ENCODE results near the gene ZNF79. TPM values are rescaled to one million over a fixed set of nuclear protein-coding genes. Genes with fewer than 3 reads are reported as not detected.

The ZNF79 gene
- total RNA-seq, 1 donor from 2014 or later: 9.4 TPM

- DNase-seq (ENCODE audit: low read depth, low spot score): no peak
Observed at GRCh38 chr9:127424676-127424999, 456 bp downstream of the ZNF79 start.

GRCh38 chr9:127426756-127427155, 2.6 kb downstream of the ZNF79 start:
- DNase-seq (ENCODE audit: low read depth, low spot score): no peak

GRCh38 chr9:127428348-127428747, 4.2 kb downstream of the ZNF79 start:
- DNase-seq (ENCODE audit: low read depth, low spot score): no peak

GRCh38 chr9:127430415-127430814, 6.2 kb downstream of the ZNF79 start:
- DNase-seq (ENCODE audit: low read depth, low spot score): no peak

- DNase-seq (ENCODE audit: low read depth, low spot score): no peak
Observed at GRCh38 chr9:127437497-127438264, 13.5 kb downstream of the ZNF79 start.

GRCh38 chr9:127438394-127438793, 14.2 kb downstream of the ZNF79 start:
- no peak for DNase-seq (ENCODE audit: low read depth, low spot score)

GRCh38 chr9:127444283-127444920, 20.2 kb downstream of the ZNF79 start:
- no peak for DNase-seq (ENCODE audit: low read depth, low spot score)

GRCh38 chr9:127444921-127445850, 21.0 kb downstream of the ZNF79 start:
- DNase-seq (ENCODE audit: low read depth, low spot score): no peak

GRCh38 chr9:127445851-127446712, 21.9 kb downstream of the ZNF79 start:
- DNase-seq (ENCODE audit: low read depth, low spot score): no peak

- no peak for DNase-seq (ENCODE audit: low read depth, low spot score)
Observed at GRCh38 chr9:127446713-127447415, 22.7 kb downstream of the ZNF79 start.

- DNase-seq (ENCODE audit: low read depth, low spot score): no peak
Observed at GRCh38 chr9:127447416-127448111, 23.4 kb downstream of the ZNF79 start.

GRCh38 chr9:127448112-127448805, 24.1 kb downstream of the ZNF79 start:
- no peak for DNase-seq (ENCODE audit: low read depth, low spot score)

GRCh38 chr9:127449332-127449966, 25.3 kb downstream of the ZNF79 start:
- no peak for DNase-seq (ENCODE audit: low read depth, low spot score)

GRCh38 chr9:127450243-127450760, 26.1 kb downstream of the ZNF79 start:
- DNase-seq (ENCODE audit: low read depth, low spot score): no peak

GRCh38 chr9:127450830-127451607, 26.8 kb downstream of the ZNF79 start, which contains the start of the genes LRSAM1 and RPL12:
Gene LRSAM1, plus strand, starts transcription at chr9:127451510. Its CDS starts 3,018 bp downstream, at chr9:127454528.
Gene RPL12, minus strand, starts transcription at chr9:127451406. Its CDS starts 89 bp downstream, at chr9:127451317.
- DNase-seq (ENCODE audit: low read depth, low spot score): peak; percentile 78

GRCh38 chr9:127451608-127451857, 27.4 kb downstream of the ZNF79 start:
- no peak for DNase-seq (ENCODE audit: low read depth, low spot score)

GRCh38 chr9:127451858-127452656, 27.9 kb downstream of the ZNF79 start:
- DNase-seq (ENCODE audit: low read depth, low spot score): no peak
